Activated naive CD8-positive, alpha-beta T cell treated with anti-CD3 and anti-CD28 coated beads, Interleukin-2, amount 50 U/mL, for 16 hours (primary cell): ENCODE data around the gene FOXK1.
"Not testable (repeated sequence)": the region's sequence is repeated elsewhere in the genome, so short reads cannot be mapped to it uniquely, and the experiment has no call there.

ENCODE experiments used
- DNase-seq: peaks from one replicate; pipeline ENCODE4 v3.0.0-alpha.2; 2020; ENCODE audit warnings: low read depth, low spot score

The FOXK1 gene

DNA sequence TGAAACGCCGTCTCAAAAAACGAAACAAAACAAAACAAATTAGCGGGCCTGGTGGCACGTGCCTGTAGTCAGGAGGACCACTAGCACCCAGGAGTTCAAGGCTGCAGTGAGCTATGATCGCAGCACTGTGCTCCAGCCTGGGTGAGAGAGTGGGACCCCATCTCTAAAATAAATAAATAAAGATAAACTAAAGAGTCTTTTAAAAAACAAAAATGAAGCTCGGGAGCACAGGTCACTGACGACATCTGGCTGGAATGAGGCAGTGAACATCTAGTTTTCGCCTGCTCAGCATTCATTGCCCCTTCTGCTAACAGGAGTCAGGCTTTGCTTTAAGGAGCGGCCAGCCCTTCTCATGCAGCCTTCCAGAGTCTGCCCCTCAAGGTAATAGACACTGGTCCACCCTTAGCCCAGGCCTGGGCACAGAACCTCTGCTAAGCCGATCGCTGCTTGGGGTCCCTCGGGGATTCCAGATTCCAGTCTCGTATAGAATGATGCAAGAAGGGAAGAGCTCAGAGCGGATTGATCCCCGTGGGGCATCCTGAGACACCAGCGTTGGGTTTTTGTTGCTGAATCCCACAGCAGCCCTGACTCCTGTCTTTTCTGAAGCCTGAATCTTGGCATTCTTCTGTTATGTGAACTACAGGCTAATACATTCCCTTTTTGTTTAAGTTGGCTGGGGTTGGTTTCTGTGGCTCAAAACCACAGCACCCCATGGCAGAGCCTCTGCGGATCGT is 14.2 kb upstream of the FOXK1 start:
- no peak for DNase-seq

- no peak for DNase-seq
Observed at GRCh38 chr7:4668510-4668847, 13.6 kb upstream of the FOXK1 start.

- no peak for DNase-seq
Observed at GRCh38 chr7:4670791-4671190, 11.3 kb upstream of the FOXK1 start.

- no peak for DNase-seq
Observed at GRCh38 chr7:4675771-4676367, 6.2 kb upstream of the FOXK1 start.

DNA sequence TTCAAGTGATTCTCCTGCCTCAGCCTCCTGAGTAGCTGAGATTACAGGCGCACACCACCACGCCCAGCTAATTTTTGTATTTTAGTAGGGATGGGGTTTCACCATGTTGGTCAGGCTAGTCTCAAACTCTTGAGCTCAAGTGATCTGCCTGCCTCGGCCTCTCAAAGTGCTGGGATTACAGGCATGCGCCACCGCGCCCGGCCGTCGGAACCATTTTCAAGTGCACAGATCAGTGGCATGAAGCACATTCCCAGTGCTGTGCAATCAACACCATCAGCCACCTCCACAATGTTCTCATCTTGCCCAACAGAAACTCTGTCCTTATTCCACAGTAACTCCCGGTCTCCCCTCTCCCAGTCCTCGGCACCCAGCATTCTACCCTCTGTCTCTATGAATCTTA is 4.6 kb upstream of the FOXK1 start:
- DNase-seq: not testable (repeated sequence)

- no peak for DNase-seq
Observed at GRCh38 chr7:4681218-4681851, 760 bp upstream of the FOXK1 start.

GRCh38 chr7:4682621-4683042 is 537 bp downstream of the FOXK1 start:
- peak; percentile 5 for DNase-seq

DNA sequence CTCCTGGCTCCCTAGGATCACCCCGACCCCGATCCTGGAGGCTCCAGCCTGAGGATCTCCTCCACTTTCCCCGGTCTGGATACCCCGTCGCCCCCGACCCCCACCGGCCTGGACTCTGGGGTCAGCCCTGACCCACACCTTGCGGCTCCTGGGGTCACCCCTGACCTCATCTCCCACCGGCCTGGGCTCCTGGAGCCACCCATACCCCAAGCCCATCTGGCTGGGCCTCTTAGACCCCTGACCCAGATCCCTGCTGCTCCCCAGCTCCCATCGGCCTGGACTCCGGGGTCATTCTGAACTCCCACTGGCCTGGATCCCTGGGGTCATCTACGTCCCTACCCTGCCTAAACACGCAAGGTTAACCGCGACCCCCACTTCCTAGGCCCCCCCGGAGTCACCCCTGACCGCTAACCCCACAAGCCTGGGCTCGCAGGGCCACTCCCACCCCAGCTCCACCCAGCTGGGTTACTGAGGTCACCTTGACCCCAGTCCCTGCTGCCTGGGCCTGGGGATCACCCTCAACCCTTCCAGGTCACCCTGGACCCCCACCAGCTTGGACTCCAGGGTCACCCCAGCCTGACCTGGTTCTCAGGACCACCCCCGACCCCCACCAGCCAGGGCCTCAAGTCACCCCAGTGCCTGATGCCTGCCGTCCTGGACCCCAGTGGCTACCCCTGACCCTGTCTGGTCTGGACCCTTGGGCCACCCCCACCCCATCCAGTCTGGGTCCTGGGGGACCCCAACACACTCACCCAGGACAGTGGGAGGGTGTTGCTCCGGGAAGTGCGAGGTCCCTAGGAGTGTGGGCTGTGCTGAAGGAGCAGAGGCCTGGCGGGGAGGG is 1.2 kb downstream of the FOXK1 start:
- DNase-seq: no peak

DNA sequence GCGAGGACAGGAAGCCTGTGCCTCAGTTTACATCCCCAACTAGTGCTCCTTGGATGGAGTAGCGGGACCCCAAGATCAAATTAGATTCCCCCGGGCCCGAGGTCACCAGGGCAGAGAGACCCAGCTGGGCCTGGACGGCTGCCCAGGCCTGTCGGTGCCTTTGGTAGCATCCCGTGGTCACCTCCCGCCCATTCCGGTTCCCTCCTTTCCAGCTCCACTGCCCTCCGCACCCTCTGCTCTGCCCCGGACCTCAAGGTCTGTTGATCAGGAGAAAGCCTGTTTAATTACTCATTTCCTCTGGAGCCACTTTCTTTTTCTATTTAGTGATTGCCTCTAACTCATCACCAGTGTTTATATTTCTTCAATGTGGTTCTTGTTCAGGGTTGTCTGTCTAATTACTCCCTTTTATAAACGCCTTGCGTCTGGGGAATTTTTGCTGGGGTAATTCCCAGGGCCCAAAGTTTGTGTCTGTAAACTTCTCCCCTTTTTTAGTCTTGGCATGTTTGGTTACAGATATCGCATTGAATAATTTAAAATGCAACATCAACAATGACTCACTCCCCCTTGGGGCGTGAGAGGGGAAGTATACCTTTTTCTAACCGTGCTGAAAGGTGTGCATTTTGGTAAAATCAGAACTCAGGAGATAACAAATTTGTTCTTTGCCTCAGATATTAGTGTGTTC is 1.9 kb downstream of the FOXK1 start:
- no peak for DNase-seq

DNA sequence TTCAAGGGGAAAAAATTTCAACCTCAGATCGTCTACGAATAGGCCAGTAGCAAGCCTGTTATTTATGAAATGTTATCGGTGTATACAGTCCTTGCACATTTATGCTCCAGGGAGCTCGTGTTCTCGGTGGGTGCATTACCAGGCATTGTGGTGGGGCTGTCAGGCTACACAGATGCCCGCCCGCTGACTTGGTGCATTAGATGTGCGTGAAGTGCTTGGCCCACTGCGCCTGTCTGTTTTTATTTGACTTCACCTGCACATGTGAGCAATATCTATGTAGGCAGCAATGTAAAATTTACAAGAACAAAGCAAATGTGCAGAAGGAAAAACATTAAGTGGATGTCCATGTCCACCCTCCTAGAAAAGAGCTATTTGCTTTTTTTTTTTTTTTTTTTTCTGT is 2.8 kb downstream of the FOXK1 start:
- no peak for DNase-seq

GRCh38 chr7:4685676-4686075 is 3.6 kb downstream of the FOXK1 start:
- not testable (repeated sequence) for DNase-seq

GRCh38 chr7:4687956-4688355 is 5.9 kb downstream of the FOXK1 start:
- no peak for DNase-seq

- no peak for DNase-seq
Observed at GRCh38 chr7:4689151-4689550, 7.1 kb downstream of the FOXK1 start.

- no peak for DNase-seq
Observed at GRCh38 chr7:4689668-4690067, 7.6 kb downstream of the FOXK1 start.

- DNase-seq: no peak
Observed at GRCh38 chr7:4690953-4691856, 9.1 kb downstream of the FOXK1 start.

GRCh38 chr7:4692055-4692454 is 10.0 kb downstream of the FOXK1 start:
- DNase-seq: no peak

- not testable (repeated sequence) for DNase-seq
Observed at GRCh38 chr7:4692622-4693021, 10.5 kb downstream of the FOXK1 start.

DNA sequence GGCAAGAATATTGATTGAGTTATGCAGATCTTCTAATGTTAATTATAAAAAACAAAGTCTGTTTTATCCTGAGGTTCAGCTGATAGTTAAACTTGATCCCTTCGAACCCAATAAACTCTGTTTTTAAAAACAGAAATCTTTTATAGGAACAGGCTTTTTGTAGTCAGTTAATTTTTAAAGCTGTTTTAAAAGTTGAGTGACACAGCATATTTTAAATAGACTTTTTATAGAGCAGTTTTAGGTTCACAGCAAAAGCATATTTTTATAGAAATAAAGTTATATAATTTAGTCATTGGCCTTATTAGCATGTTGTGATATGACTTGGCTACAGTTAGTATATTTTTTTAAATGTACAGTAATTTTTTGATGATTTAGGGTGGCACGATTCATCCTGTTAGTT is 11.1 kb downstream of the FOXK1 start:
- no peak for DNase-seq

DNA sequence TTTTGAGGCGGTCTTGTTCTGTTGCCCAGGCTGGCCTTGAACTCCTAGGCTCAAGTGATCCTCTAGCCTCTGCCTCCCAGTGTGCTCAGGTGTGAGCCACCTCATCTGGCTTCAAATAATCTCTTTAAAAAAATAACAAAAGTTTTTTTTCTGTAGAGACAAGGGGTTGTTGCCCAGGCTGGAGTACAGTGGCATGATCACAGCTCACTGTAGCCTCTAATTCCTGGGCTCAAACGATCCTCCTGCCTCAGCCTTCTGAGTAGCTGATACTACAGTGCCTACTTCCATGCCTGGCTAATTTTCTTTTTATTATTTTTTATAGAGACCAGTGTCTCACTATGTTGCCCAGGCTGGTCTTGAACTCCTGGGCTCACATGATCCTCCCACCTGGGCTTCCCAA is 11.7 kb downstream of the FOXK1 start:
- no peak for DNase-seq

GRCh38 chr7:4694305-4694704 is 12.2 kb downstream of the FOXK1 start:
- no peak for DNase-seq
